HL-60/S4 treated with phorbol 12-myristate 13-acetate at 8.2 ng/mL for 4 days and 3 days (cell line): ENCODE measurements around the gene TMEM247.

Source experiments
- in situ Hi-C: fragments of 300-500 bp; cut with MboI; formaldehyde crosslinking; loops from 2 replicates; pipeline ENCODE4 v1.15.0; 2022; ENCODE audit warnings: low sequenced_read_pairs

Gene TMEM247

GRCh38 chr2:46488389-46488788 lies 9.0 kb downstream of the TMEM247 start:
- in situ Hi-C loops, result no loop called here

- in situ Hi-C loops, result no loop called here
These were observed 10.2 kb downstream of the TMEM247 start for GRCh38 chr2:46489423-46490174.

- in situ Hi-C loops, result no loop called here
These were observed 11.3 kb downstream of the TMEM247 start for GRCh38 chr2:46490521-46491141.

GRCh38 chr2:46492301-46492700 lies 12.9 kb downstream of the TMEM247 start:
- in situ Hi-C loops, result no loop called here

GRCh38 chr2:46493241-46493970 lies 14.0 kb downstream of the TMEM247 start:
- in situ Hi-C loops, result no loop called here

GRCh38 chr2:46493971-46494250 lies 14.5 kb downstream of the TMEM247 start:
- in situ Hi-C loops, result no loop called here

- in situ Hi-C loops, result no loop called here
These were observed 15.2 kb downstream of the TMEM247 start for GRCh38 chr2:46494596-46494995.

- in situ Hi-C loops, result no loop called here
These were observed 16.1 kb downstream of the TMEM247 start for GRCh38 chr2:46495231-46496030.

GRCh38 chr2:46497766-46498165 lies 18.4 kb downstream of the TMEM247 start:
- in situ Hi-C loops, result no loop called here

GRCh38 chr2:46498681-46499080 lies 19.3 kb downstream of the TMEM247 start:
- in situ Hi-C loops, result no loop called here

- in situ Hi-C loops, result no loop called here
These were observed 20.0 kb downstream of the TMEM247 start for GRCh38 chr2:46499392-46499785.

- in situ Hi-C loops, result no loop called here
These were observed 21.4 kb downstream of the TMEM247 start for GRCh38 chr2:46500801-46501200.

GRCh38 chr2:46502291-46502885 lies 23.0 kb downstream of the TMEM247 start:
- in situ Hi-C loops, result no loop called here

GRCh38 chr2:46503686-46504085 lies 24.3 kb downstream of the TMEM247 start:
- in situ Hi-C loops, result no loop called here

GRCh38 chr2:46504221-46504620 lies 24.9 kb downstream of the TMEM247 start:
- in situ Hi-C loops, result no loop called here

GRCh38 chr2:46504685-46505471 lies 25.5 kb downstream of the TMEM247 start:
- in situ Hi-C loops, result no loop called here

- in situ Hi-C loops, result no loop called here
These were observed 26.1 kb downstream of the TMEM247 start for GRCh38 chr2:46505472-46505783.

GRCh38 chr2:46506131-46506706 lies 26.9 kb downstream of the TMEM247 start:
- in situ Hi-C loops, result no loop called here

- in situ Hi-C loops, result no loop called here
These were observed 28.9 kb downstream of the TMEM247 start for GRCh38 chr2:46508312-46508711.

GRCh38 chr2:46508759-46509158 lies 29.4 kb downstream of the TMEM247 start:
- in situ Hi-C loops, result no loop called here
